ENCODE measurements around the gene GFI1B.

- no peak for TF ChIP-seq CTCF (IDR thresholded peaks at IDR 0.05; ENCODE audit: low read depth, low read length)
- TF ChIP-seq POLR2A (IDR thresholded peaks at IDR 0.05; ENCODE audit: extremely low read depth, insufficient read length), result no peak
- no peak for TF ChIP-seq MAX (IDR thresholded peaks at IDR 0.05; ENCODE audit: low read depth, low read length)
Measured at GRCh38 chr9:132988244-132989013, 9.9 kb downstream of the GFI1B start.

Measured in NB4 (cell line).